GM12878 (cell line): Measurements from ENCODE around the gene LDLRAD4. TPM values are rescaled to one million over a fixed set of nuclear protein-coding genes. Genes with fewer than 3 reads are reported as not detected.

Experiments used
- ATAC-seq: fragments of 200-7000 bp; cut with Tn5 transposase; 3 replicates; pipeline ENCODE4 v1.9.1; 2020; ENCODE audit warnings: mild to moderate bottlenecking, moderate library complexity
- BruUV-seq: library from RNA; stranded (reverse); fragments of 400-500 nt; replicated peaks from 2 replicates; lab custom pipeline; 2021; lab: Mats Ljungman, UMichigan
- CTCF ChIA-PET: fragments of 300-600 bp; sonication (Branson Sonifier 250); formaldehyde crosslinking; extraction: SDS; loops from one replicate; lab custom pipeline; 2021; ENCODE audit warnings: inconsistent platforms; lab: Yijun Ruan, JAX
- POLR2A ChIA-PET: fragments of 350-600 bp; formaldehyde crosslinking; extraction: SDS; loops from one replicate; lab custom pipeline; 2021; ENCODE audit warnings: inconsistent platforms; lab: Charles Lee
- RAD21 ChIA-PET: fragments of 300-600 bp; sonication (Branson Sonifier 250); formaldehyde crosslinking; loops from one replicate; lab custom pipeline; 2023; ENCODE audit warnings: antibody characterized with exemption; ENCODE audit not compliant: unreplicated experiment; lab: Charles Lee
- SMC1A ChIA-PET: fragments of 300-600 bp; sonication (Branson Sonifier 250); formaldehyde crosslinking; loops from one replicate; lab custom pipeline; 2023; ENCODE audit not compliant: unreplicated experiment, uncharacterized antibody; lab: Charles Lee
- DNase-seq: peaks from one replicate; pipeline ENCODE4 v3.0.0-alpha.2; 2011; ENCODE audit warnings: low read depth, low spot score
- FAIRE-seq: peaks from 3 replicates; lab custom pipeline; 2011; peaks lifted over from hg19 to GRCh38; lab: Jason Lieb, UNC
- H2AFZ ChIP-seq: 2 replicates; pipeline ENCODE4 v1.6.0; 2011; ENCODE audit warnings: low read depth, low read length, control low read depth; ENCODE audit not compliant: control insufficient read depth
- H3K27ac ChIP-seq: 2 replicates; pipeline ENCODE4 v1.5.1; 2011; ENCODE audit warnings: control low read depth; ENCODE audit not compliant: control insufficient read depth, insufficient read depth
- H3K27me3 ChIP-seq, 2 experiments: replicated peaks in 1 of 2; 2 replicates each; pipeline versions ENCODE4 v1.6.0 to v1.6.1; 2011; ENCODE audit warnings: low read length in 1 of 2; ENCODE audit not compliant: control insufficient read depth in 2 of 2, insufficient read depth in 2 of 2
- H3K36me3 ChIP-seq, 2 experiments: 2 replicates each; pipeline ENCODE4 v1.5.1; 2011; ENCODE audit warnings: low read length in 1 of 2; ENCODE audit not compliant: control insufficient read depth in 2 of 2, insufficient read depth in 2 of 2
- H3K4me1 ChIP-seq: 2 replicates; pipeline ENCODE4 v1.6.1; 2011; ENCODE audit warnings: mild to moderate bottlenecking, low read length, moderate library complexity, mixed read lengths; ENCODE audit not compliant: control insufficient read depth, insufficient read depth
- H3K4me2 ChIP-seq: 2 replicates; pipeline ENCODE4 v1.6.0; 2011; ENCODE audit warnings: control low read depth; ENCODE audit not compliant: control insufficient read depth, insufficient read depth
- H3K4me3 ChIP-seq: fragments of 200-600 bp; sonication (generic); 2 replicates; pipeline ENCODE4 v1.5.1; 2016
- H3K79me2 ChIP-seq: 2 replicates; pipeline ENCODE4 v1.6.0; 2011; ENCODE audit warnings: low read length; ENCODE audit not compliant: control insufficient read depth, insufficient read depth
- H3K9ac ChIP-seq: 2 replicates; pipeline ENCODE4 v1.8.0; 2011; ENCODE audit warnings: low read length, control low read depth, mixed read lengths; ENCODE audit not compliant: control insufficient read depth, insufficient read depth
- H3K9me3 ChIP-seq: replicated peaks from 3 replicates; pipeline ENCODE4 v1.5.1; 2011; ENCODE audit warnings: mild to moderate bottlenecking, low read length; ENCODE audit not compliant: control insufficient read depth, insufficient read depth
- H4K20me1 ChIP-seq: 2 replicates; pipeline ENCODE4 v1.6.0; 2011; ENCODE audit not compliant: control insufficient read depth, insufficient read depth
- ATF7 ChIP-seq: fragments of 450-650 bp; IDR thresholded peaks from 2 replicates; pipeline ENCODE4 v1.6.1; 2016; ENCODE audit warnings: low read depth, mild to moderate bottlenecking
- E2F4 ChIP-seq: IDR thresholded peaks from 2 replicates; pipeline ENCODE4 v1.6.1; 2012; ENCODE audit warnings: low read depth, low read length, improper control_type of control experiment
- ESRRA ChIP-seq: IDR thresholded peaks from 2 replicates; pipeline ENCODE4 v1.6.1; 2012; ENCODE audit warnings: mild to moderate bottlenecking, low read length, improper control_type of control experiment
- ETV6 ChIP-seq, 2 experiments: fragments of 450-650 bp in 1 of 2; IDR thresholded peaks in 1 of 2; conservative IDR thresholded peaks in 1 of 2; 2 replicates each; pipeline ENCODE4 v1.6.1; 2014; ENCODE audit warnings: antibody characterized with exemption in 1 of 2, borderline replicate concordance in 1 of 2, low read depth in 1 of 2, mild to moderate bottlenecking in 1 of 2, moderate library complexity in 1 of 2
- MEF2A ChIP-seq: IDR thresholded peaks from 2 replicates; pipeline ENCODE4 v1.6.1; 2011; ENCODE audit warnings: low read depth, mild to moderate bottlenecking, low read length, moderate library complexity; ENCODE audit not compliant: insufficient read depth
- MXI1 ChIP-seq: fragments of 150-350 bp; IDR thresholded peaks from 2 replicates; pipeline ENCODE4 v1.6.1; 2011; ENCODE audit warnings: low read depth, mild to moderate bottlenecking, inconsistent platforms, low read length, improper control_type of control experiment
- POLR2A ChIP-seq: IDR thresholded peaks from 2 replicates; pipeline ENCODE4 v1.6.1; 2011; ENCODE audit warnings: low read depth, mild to moderate bottlenecking, low read length
- POLR2AphosphoS2 ChIP-seq: IDR thresholded peaks from 2 replicates; pipeline ENCODE4 v1.6.1; 2011; ENCODE audit warnings: low read depth, mild to moderate bottlenecking, low read length, improper control_type of control experiment, moderate library complexity
- RELB ChIP-seq: fragments of 450-650 bp; IDR thresholded peaks from 2 replicates; pipeline ENCODE4 v1.6.1; 2017; ENCODE audit warnings: low read depth, mild to moderate bottlenecking, moderate library complexity
- SMC3 ChIP-seq: IDR thresholded peaks from 2 replicates; pipeline ENCODE4 v1.6.1; 2011; ENCODE audit warnings: low read length, improper control_type of control experiment, borderline replicate concordance
- ZBTB4 ChIP-seq: fragments of 450-650 bp; formaldehyde crosslinking; IDR thresholded peaks from 2 replicates; pipeline ENCODE4 v1.4.0; 2022; ENCODE audit warnings: mild to moderate bottlenecking, moderate library complexity
- ZNF24 ChIP-seq: fragments of 450-650 bp; IDR thresholded peaks from 2 replicates; pipeline ENCODE4 v1.6.1; 2017; ENCODE audit warnings: antibody characterized with exemption, mild to moderate bottlenecking
- WGBS: methylation state at CpG from one replicate; pipeline ENCODE4 v1.1.6; 2016; ENCODE audit warnings: low lambda C conversion rate; ENCODE audit not compliant: insufficient replicate concordance, insufficient coverage; ENCODE audit errors: missing lambda C conversion rate; 5-methylcytosine and 5-hydroxymethylcytosine counted together
- in situ Hi-C: fragments of 300-500 bp; cut with MboI; formaldehyde crosslinking; loops from 9 replicates; pipeline ENCODE4 v1.14.3; 2018; ENCODE audit warnings: mixed read lengths
- intact Hi-C: fragments of 100-400 bp; cut with micrococcal nuclease; formaldehyde crosslinking; loops from one replicate; pipeline ENCODE4 v1.14.2; 2022; ENCODE audit not compliant: unreplicated experiment
- polyA plus RNA-seq, 11 experiments: library from polyadenylated mRNA; depleted of rRNA in 4 of 11; unstranded in 6 of 11; stranded (reverse) in 5 of 11; fragments of >200 nt; fragmentation: Nextera tagmentation in 4 of 11; fragmentation: Illumina TruSeq in 1 of 11; extraction: Ambion mirVana in 4 of 11; extraction: Trizol in 1 of 11; gene quantifications; 1 replicate in 1 of 11; 2 replicates in 10 of 11; pipeline versions ENCODE4 v1.2.1 to v1.2.3, GENCODE V29; 2011 to 2016; ENCODE audit warnings: inconsistent platforms in 2 of 11, missing spikeins in 2 of 11, low read depth in 1 of 11
- total RNA-seq, 4 experiments: library from RNA; depleted of rRNA in 3 of 4; stranded (reverse); fragments of >200 nt in 3 of 4; fragmentation: Illumina TruSeq in 1 of 4; extraction: Trizol in 1 of 4; gene quantifications; 2 replicates each; pipeline versions ENCODE4 v1.2.1 to v1.2.3, GENCODE V29; 2013 to 2021

Gene LDLRAD4
- total and polyA plus RNA-seq, 10 of the 15 experiments (the other 5 are each of a cell fraction or from before 2014, with no cell fraction given), result 2.7 to 16.8 (median 11.2) TPM

- no peak overlapping the region for H2AFZ ChIP-seq
- ATAC-seq (no peak), FAIRE-seq (no peak), DNase-seq (no peak)
- in situ Hi-C loops, result no loop called here
- H3K4me1 ChIP-seq, result no peaks in the 10 kb centered on the region
- no peak overlapping the region for H3K27ac ChIP-seq
- SMC1A ChIA-PET, result no interaction called here
- RAD21 ChIA-PET, result no interaction called here
- POLR2A ChIA-PET, result no interaction called here
- H3K4me2 ChIP-seq, result no peak overlapping the region
- no peaks in the 10 kb centered on the region for H3K36me3 ChIP-seq
- H3K9ac ChIP-seq, result no peak overlapping the region
- no TSS peak for BruUV-seq
- 62% methylated on average over 6 of the region's 8 CpGs for WGBS
- CTCF ChIA-PET, result no interaction called here
- intact Hi-C loops, result loop anchor here (10.0 kb wide), 1 partner anchor 59 kb away; no protein-coding TSS in a partner anchor
- no peaks in the 10 kb centered on the region for H3K9me3 ChIP-seq
- no peaks in the 10 kb centered on the region for H4K20me1 ChIP-seq
- TF ChIP-seq POLR2AphosphoS2, result no peak
- TF ChIP-seq ESRRA, result no peak
- TF ChIP-seq SMC3, result no peak
- TF ChIP-seq RELB, result no peak
- TF ChIP-seq ETV6 (conservative IDR thresholded peaks at IDR 0.05 in 1 of 2, IDR thresholded peaks at IDR 0.05 in 1 of 2; ENCODE audit: borderline replicate concordance in 1 of 2, low read depth in 1 of 2), result no peak
- H3K4me3 ChIP-seq, result no peak overlapping the region
- H3K79me2 ChIP-seq, result no peaks in the 10 kb centered on the region
- peaks cover 0 to 2% of the 10 kb centered on the region in 2 experiments; a peak in 2 of 4 replicates for H3K27me3 ChIP-seq
Measured at GRCh38 chr18:13235981-13236380, 17.4 kb downstream of the LDLRAD4 start.

- intact Hi-C loops, result loop anchor here (10.0 kb wide), 1 partner anchor 58 kb away; no protein-coding TSS in a partner anchor
- BruUV-seq, result no TSS peak
- H3K27ac ChIP-seq, result no peak overlapping the region
- H3K9ac ChIP-seq, result no peak overlapping the region
- FAIRE-seq (no peak), DNase-seq (no peak), ATAC-seq (no peak)
- in situ Hi-C loops, result no loop called here
- ChIA-PET POLR2A (no interaction called here), CTCF (no interaction called here), RAD21 (no interaction called here), SMC1A (no interaction called here)
- H3K27me3 ChIP-seq, result peaks cover 0 to 2% of the 10 kb centered on the region in 2 experiments; a peak in 2 of 4 replicates
- H3K79me2 ChIP-seq, result no peaks in the 10 kb centered on the region
- no peak overlapping the region for H3K4me2 ChIP-seq
- no peaks in the 10 kb centered on the region for H3K36me3 ChIP-seq
- H3K4me1 ChIP-seq, result no peaks in the 10 kb centered on the region
- H4K20me1 ChIP-seq, result no peaks in the 10 kb centered on the region
- no peak overlapping the region for H2AFZ ChIP-seq
- no peak overlapping the region for H3K4me3 ChIP-seq
- 22% methylated on average over 8 of the region's 9 CpGs for WGBS
- H3K9me3 ChIP-seq, result no peaks in the 10 kb centered on the region
- no peak for TF ChIP-seq POLR2A
- no peak for TF ChIP-seq ZNF24
- TF ChIP-seq ATF7, result no peak
- no peak for TF ChIP-seq MXI1
- TF ChIP-seq ZBTB4 (CRISPR knock-in tag), result no peak
- TF ChIP-seq POLR2AphosphoS2, result no peak
- TF ChIP-seq E2F4, result no peak
- no peak for TF ChIP-seq MEF2A
Measured at GRCh38 chr18:13236411-13236810, 17.9 kb downstream of the LDLRAD4 start.
